ENCODE data around the gene XKR7. TPM values are rescaled to one million over a fixed set of nuclear protein-coding genes. Genes with fewer than 3 reads are reported as not detected.

Gene XKR7
- total and polyA plus RNA-seq, 2 donors = under 0.01 to 0.02 TPM

DNA sequence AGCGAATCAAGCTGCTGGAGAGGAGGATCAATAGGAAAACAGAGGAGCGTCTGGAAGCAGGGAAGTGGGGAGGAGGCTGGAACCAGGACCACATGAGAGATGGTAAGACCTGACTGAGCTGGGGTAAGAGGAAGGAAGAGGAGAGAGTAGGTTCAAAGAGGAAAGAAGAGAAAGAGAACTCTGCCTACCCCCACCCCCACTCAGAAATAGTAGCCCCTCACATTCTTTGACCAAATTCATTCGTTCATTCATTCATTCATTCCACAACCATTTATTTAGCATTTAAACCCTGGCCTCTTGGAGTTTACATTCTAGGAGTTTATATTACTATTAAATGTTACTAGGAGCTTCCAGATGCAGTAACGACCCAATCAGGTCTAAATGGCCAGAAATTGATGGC is 68.3 kb downstream of the XKR7 start:
- no peaks in the 10 kb centered on the region for H3K9me3 ChIP-seq (ENCODE audit: control insufficient read depth in 2 of 2, insufficient read depth in 1 of 2, low read length in 1 of 2)
- WGBS = 75% methylated on average over 4 of the region's 4 CpGs
- no peak overlapping the region for H3K27ac ChIP-seq (ENCODE audit: low read depth in 1 of 2, low read length in 1 of 2)
- no peak overlapping the region for H3K4me3 ChIP-seq (ENCODE audit: low read length in 2 of 2)
- H3K4me1 ChIP-seq (ENCODE audit: control insufficient read depth in 2 of 2, insufficient read depth in 2 of 2, low read length in 2 of 2) = peaks cover 0 to 5% of the 10 kb centered on the region in 2 donors
- no peaks in the 10 kb centered on the region for H3K36me3 ChIP-seq (ENCODE audit: control insufficient read depth in 2 of 2, insufficient read depth in 2 of 2, low read length in 1 of 2)
- peaks cover 0 to 27% of the 10 kb centered on the region in 2 donors for H3K27me3 ChIP-seq (ENCODE audit: control insufficient read depth in 2 of 2, insufficient read depth in 1 of 2, low read length in 1 of 2)
- DNase-seq (ENCODE audit: low read depth in 6 of 9, low spot score in 9 of 9) = no peak

DNA sequence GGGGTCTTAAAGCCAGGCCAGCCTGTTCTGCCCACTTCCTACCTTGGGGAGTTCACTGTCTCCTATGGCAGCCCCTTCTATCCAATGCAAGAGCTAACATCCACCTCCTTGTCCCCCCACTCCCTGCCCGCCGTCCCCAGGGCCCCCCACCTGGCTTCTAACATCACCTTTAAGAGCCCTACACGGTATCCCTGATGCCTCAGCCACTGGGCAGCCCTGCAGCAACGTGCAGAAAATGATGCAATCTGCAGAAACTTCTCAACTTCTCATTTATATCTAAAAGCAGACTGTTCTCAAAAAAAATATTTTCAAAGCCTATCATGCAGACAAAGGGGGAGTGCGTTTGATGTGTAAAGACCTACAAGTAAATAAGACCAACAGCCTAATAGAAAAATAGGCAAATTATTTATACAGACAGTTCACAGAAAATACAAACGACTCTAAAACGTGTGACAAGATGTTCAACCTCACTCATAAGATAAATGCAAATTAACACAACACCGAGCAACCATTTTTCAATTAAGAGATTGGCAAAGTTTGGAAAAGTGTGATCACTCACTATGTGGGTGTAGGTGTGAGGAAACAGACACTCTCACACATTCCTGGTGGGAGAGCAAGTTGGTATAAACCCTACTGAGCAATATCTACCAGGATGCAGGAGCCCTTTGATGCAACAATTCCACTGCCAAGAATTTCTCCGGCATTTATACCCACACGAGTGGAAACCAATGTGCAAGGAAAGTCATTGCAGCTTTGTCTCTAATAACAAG is 69.0 kb downstream of the XKR7 start:
- Histone ChIP-seq H3K9me3 (ENCODE audit: control insufficient read depth in 2 of 2, insufficient read depth in 1 of 2, low read length in 1 of 2) (no peaks in the 10 kb centered on the region), H3K4me1 (ENCODE audit: control insufficient read depth in 2 of 2, insufficient read depth in 2 of 2, low read length in 2 of 2) (peaks cover 0 to 2% of the 10 kb centered on the region in 2 donors), H3K4me3 (ENCODE audit: low read length in 2 of 2) (no peak overlapping the region), H3K27ac (ENCODE audit: low read depth in 1 of 2, low read length in 1 of 2) (no peak overlapping the region), H3K27me3 (ENCODE audit: control insufficient read depth in 2 of 2, insufficient read depth in 1 of 2, low read length in 1 of 2) (peaks cover 0 to 20% of the 10 kb centered on the region in 2 donors), H3K36me3 (ENCODE audit: control insufficient read depth in 2 of 2, insufficient read depth in 2 of 2, low read length in 1 of 2) (no peaks in the 10 kb centered on the region)
- 85% methylated on average over 10 of the region's 10 CpGs for WGBS
- no peak for DNase-seq (ENCODE audit: low read depth in 6 of 9, low spot score in 9 of 9)

- Histone ChIP-seq H3K27me3 (ENCODE audit: control insufficient read depth in 2 of 2, insufficient read depth in 1 of 2, low read length in 1 of 2) (peaks cover 0 to 16% of the 10 kb centered on the region in 2 donors), H3K4me1 (ENCODE audit: control insufficient read depth in 2 of 2, insufficient read depth in 2 of 2, low read length in 2 of 2) (peaks cover 0 to 2% of the 10 kb centered on the region in 2 donors), H3K36me3 (ENCODE audit: control insufficient read depth in 2 of 2, insufficient read depth in 2 of 2, low read length in 1 of 2) (no peaks in the 10 kb centered on the region), H3K4me3 (ENCODE audit: low read length in 2 of 2) (no peak overlapping the region), H3K27ac (ENCODE audit: low read depth in 1 of 2, low read length in 1 of 2) (no peak overlapping the region), H3K9me3 (ENCODE audit: control insufficient read depth in 2 of 2, insufficient read depth in 1 of 2, low read length in 1 of 2) (no peaks in the 10 kb centered on the region)
- DNase-seq (ENCODE audit: low read depth in 6 of 9, low spot score in 9 of 9) = no peak
- WGBS = 86% methylated on average over 4 of the region's 4 CpGs
Measured at GRCh38 chr20:32037929-32038328, 70.0 kb downstream of the XKR7 start.

GRCh38 chr20:32040142-32040953 is 72.4 kb downstream of the XKR7 start:
- H3K36me3 ChIP-seq (ENCODE audit: control insufficient read depth in 2 of 2, insufficient read depth in 2 of 2, low read length in 1 of 2) = no peaks in the 10 kb centered on the region
- no peak for DNase-seq (ENCODE audit: low read depth in 6 of 9, low spot score in 9 of 9)
- no peaks in the 10 kb centered on the region for H3K9me3 ChIP-seq (ENCODE audit: control insufficient read depth in 2 of 2, insufficient read depth in 1 of 2, low read length in 1 of 2)
- H3K4me1 ChIP-seq (ENCODE audit: control insufficient read depth in 2 of 2, insufficient read depth in 2 of 2, low read length in 2 of 2) = no peaks in the 10 kb centered on the region
- peak overlapping the region in 1 of 2 donors; percentile 21 for H3K27ac ChIP-seq (ENCODE audit: low read depth in 1 of 2, low read length in 1 of 2)
- no peak overlapping the region for H3K4me3 ChIP-seq (ENCODE audit: low read length in 2 of 2)
- peaks cover 0 to 6% of the 10 kb centered on the region in 2 donors for H3K27me3 ChIP-seq (ENCODE audit: control insufficient read depth in 2 of 2, insufficient read depth in 1 of 2, low read length in 1 of 2)
- 12% methylated on average over 10 of the region's 10 CpGs for WGBS

DNA sequence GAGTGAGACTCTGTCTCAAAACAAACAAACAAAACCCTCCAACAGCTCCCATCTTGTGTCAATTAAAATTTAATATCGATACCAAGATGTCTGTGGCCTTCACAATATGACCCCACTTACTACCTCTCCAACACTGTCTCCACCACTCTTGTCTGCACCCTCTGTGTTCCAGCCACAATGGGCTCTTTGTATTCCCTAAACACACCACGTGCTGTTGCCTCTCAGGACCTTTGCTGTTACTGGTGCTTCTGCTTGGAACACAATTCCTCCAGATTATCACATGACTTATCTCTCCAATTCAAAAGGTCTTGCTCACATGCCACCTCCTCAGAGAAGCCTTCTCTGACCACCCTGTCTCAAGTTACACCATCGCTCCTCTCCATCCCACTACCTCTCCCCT is 78.0 kb downstream of the XKR7 start:
- Histone ChIP-seq H3K36me3 (ENCODE audit: control insufficient read depth in 2 of 2, insufficient read depth in 2 of 2, low read length in 1 of 2) (no peaks in the 10 kb centered on the region), H3K27me3 (ENCODE audit: control insufficient read depth in 2 of 2, insufficient read depth in 1 of 2, low read length in 1 of 2) (peaks cover 9 to 17% of the 10 kb centered on the region in 2 donors), H3K9me3 (ENCODE audit: control insufficient read depth in 2 of 2, insufficient read depth in 1 of 2, low read length in 1 of 2) (no peaks in the 10 kb centered on the region), H3K27ac (ENCODE audit: low read depth in 1 of 2, low read length in 1 of 2) (no peak overlapping the region), H3K4me3 (ENCODE audit: low read length in 2 of 2) (no peak overlapping the region), H3K4me1 (ENCODE audit: control insufficient read depth in 2 of 2, insufficient read depth in 2 of 2, low read length in 2 of 2) (no peaks in the 10 kb centered on the region)
- 92% methylated on average over 3 of the region's 3 CpGs for WGBS
- DNase-seq (ENCODE audit: low read depth in 6 of 9, low spot score in 9 of 9) = no peak

DNA sequence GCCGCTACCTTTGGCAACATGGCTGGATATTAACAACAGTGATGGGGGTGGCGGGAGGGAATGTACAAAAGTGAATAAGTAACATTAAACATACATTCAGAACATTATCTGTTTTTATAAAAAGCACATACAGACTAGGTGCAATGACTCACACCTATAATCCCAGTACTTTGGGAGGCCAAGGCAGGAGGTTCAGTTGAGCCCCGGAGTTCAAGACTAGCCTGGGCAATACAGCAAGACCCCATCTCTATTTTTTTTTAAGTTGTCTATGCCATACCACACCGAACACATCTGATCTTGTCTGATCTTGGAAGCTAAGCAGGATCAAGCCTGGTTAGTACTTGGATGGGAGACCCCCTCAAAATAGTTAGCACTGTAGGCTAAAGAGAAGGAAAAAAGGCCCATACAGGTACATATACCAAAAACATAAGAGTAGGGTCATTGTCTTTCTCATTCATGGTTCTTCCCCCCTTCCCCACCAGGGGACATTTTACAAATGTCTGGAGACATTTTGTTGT is 82.4 kb downstream of the XKR7 start:
- no peaks in the 10 kb centered on the region for H3K36me3 ChIP-seq (ENCODE audit: control insufficient read depth in 2 of 2, insufficient read depth in 2 of 2, low read length in 1 of 2)
- peaks cover 0 to 6% of the 10 kb centered on the region in 2 donors for H3K9me3 ChIP-seq (ENCODE audit: control insufficient read depth in 2 of 2, insufficient read depth in 1 of 2, low read length in 1 of 2)
- H3K27me3 ChIP-seq (ENCODE audit: control insufficient read depth in 2 of 2, insufficient read depth in 1 of 2, low read length in 1 of 2) = peaks cover 32 to 52% of the 10 kb centered on the region in 2 donors
- no peak overlapping the region for H3K27ac ChIP-seq (ENCODE audit: low read depth in 1 of 2, low read length in 1 of 2)
- DNase-seq (ENCODE audit: low read depth in 6 of 9, low spot score in 9 of 9) = no peak
- peaks cover 0 to 10% of the 10 kb centered on the region in 2 donors for H3K4me1 ChIP-seq (ENCODE audit: control insufficient read depth in 2 of 2, insufficient read depth in 2 of 2, low read length in 2 of 2)
- H3K4me3 ChIP-seq (ENCODE audit: low read length in 2 of 2) = no peak overlapping the region
- WGBS = 96% methylated on average over 4 of the region's 4 CpGs

DNA sequence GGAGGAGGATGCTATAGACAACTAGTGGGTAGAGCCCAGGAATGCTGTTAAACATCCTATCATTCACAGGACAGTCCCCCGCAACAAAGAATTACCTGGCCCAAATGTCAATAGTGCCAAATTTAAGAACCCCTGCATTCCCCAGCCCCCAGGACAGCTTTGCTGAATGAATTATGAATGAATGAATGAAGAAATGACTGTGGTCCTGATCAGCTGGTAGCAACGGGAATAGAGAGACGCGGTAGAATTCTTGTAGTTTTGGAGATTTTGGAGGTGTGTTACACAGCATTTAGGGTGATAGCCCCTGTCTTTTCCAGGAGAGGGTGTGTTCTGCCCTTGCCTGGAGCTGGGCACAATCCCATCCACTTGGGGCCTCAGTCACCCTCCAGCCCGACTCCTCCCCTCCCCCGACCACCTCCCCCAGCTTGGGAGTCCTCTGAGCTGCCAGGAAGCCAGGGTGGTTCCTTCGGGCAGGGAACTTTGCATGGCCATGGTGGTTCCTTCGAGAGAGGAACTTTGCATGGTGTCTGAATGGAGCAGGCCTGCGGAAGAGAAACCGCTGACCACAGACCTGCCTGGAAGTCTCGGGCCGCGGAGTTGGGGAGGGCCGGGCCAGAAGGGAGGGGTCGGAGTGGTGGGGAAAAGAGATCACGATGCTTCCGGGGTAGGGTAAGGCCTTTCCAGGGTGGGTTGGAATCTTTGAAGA is 83.1 kb downstream of the XKR7 start:
- H3K27me3 ChIP-seq (ENCODE audit: control insufficient read depth in 2 of 2, insufficient read depth in 1 of 2, low read length in 1 of 2) = peaks cover 32 to 52% of the 10 kb centered on the region in 2 donors
- H3K27ac ChIP-seq (ENCODE audit: low read depth in 1 of 2, low read length in 1 of 2) = no peak overlapping the region
- H3K36me3 ChIP-seq (ENCODE audit: control insufficient read depth in 2 of 2, insufficient read depth in 2 of 2, low read length in 1 of 2) = no peaks in the 10 kb centered on the region
- H3K4me1 ChIP-seq (ENCODE audit: control insufficient read depth in 2 of 2, insufficient read depth in 2 of 2, low read length in 2 of 2) = peaks cover 0 to 10% of the 10 kb centered on the region in 2 donors
- WGBS = 10% methylated on average over 17 of the region's 17 CpGs
- peaks cover 0 to 6% of the 10 kb centered on the region in 2 donors for H3K9me3 ChIP-seq (ENCODE audit: control insufficient read depth in 2 of 2, insufficient read depth in 1 of 2, low read length in 1 of 2)
- no peak for DNase-seq (ENCODE audit: low read depth in 6 of 9, low spot score in 9 of 9)
- H3K4me3 ChIP-seq (ENCODE audit: low read length in 2 of 2) = no peak overlapping the region

DNA sequence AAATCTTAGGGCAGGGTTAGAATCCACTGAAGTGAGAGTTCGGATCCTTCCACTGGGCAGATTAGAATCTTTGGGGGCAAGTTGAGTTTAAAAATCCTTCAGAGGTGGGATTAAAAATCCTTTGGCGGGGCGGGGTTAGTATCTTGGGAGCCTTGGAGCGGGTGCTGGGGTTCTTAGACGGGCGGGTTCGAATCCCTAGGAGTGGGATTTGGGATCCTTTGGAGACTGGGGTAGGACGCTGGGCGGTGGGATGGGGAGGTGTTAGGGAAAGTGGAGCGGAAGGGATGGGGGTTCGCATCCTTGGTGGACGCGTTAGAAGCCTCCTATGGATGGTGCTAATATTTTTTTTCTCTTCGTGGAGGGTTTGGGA is 83.8 kb downstream of the XKR7 start:
- peaks cover 0 to 10% of the 10 kb centered on the region in 2 donors for H3K4me1 ChIP-seq (ENCODE audit: control insufficient read depth in 2 of 2, insufficient read depth in 2 of 2, low read length in 2 of 2)
- peaks cover 32 to 53% of the 10 kb centered on the region in 2 donors for H3K27me3 ChIP-seq (ENCODE audit: control insufficient read depth in 2 of 2, insufficient read depth in 1 of 2, low read length in 1 of 2)
- H3K27ac ChIP-seq (ENCODE audit: low read depth in 1 of 2, low read length in 1 of 2) = no peak overlapping the region
- no peak for DNase-seq (ENCODE audit: low read depth in 6 of 9, low spot score in 9 of 9)
- no peak overlapping the region for H3K4me3 ChIP-seq (ENCODE audit: low read length in 2 of 2)
- WGBS = 14% methylated on average over 14 of the region's 14 CpGs
- H3K36me3 ChIP-seq (ENCODE audit: control insufficient read depth in 2 of 2, insufficient read depth in 2 of 2, low read length in 1 of 2) = no peaks in the 10 kb centered on the region
- H3K9me3 ChIP-seq (ENCODE audit: control insufficient read depth in 2 of 2, insufficient read depth in 1 of 2, low read length in 1 of 2) = peaks cover 0 to 6% of the 10 kb centered on the region in 2 donors

All from thymus (tissue), 11 donors.